Endothelial cell of umbilical vein (primary cell): ENCODE results near the gene TNFRSF11A. TPM values are rescaled to one million over a fixed set of nuclear protein-coding genes. Genes with fewer than 3 reads are reported as not detected.

Source experiments
- BruUV-seq: library from RNA; stranded (reverse); fragments of 400-500 nt; replicated peaks from 2 replicates; lab custom pipeline; 2021; lab: Mats Ljungman, UMichigan
- CTCF ChIA-PET: fragments of 300-600, 350-600 bp; sonication (Branson Sonifier 250); formaldehyde crosslinking; loops from one replicate; lab custom pipeline; 2021; ENCODE audit warnings: antibody characterized with exemption, inconsistent platforms; lab: Charles Lee
- POLR2A ChIA-PET: fragments of 300-600, 350-600 bp; sonication (Branson Sonifier 250); formaldehyde crosslinking; loops from one replicate; lab custom pipeline; 2021; ENCODE audit warnings: antibody characterized with exemption, inconsistent platforms; lab: Charles Lee
- DNase-seq: peaks from one replicate; pipeline ENCODE4 v3.0.0-alpha.2; 2011; ENCODE audit warnings: low read depth, low spot score
- FAIRE-seq: peaks from 2 replicates; lab custom pipeline; 2011; peaks lifted over from hg19 to GRCh38; lab: Jason Lieb, UNC
- H2AFZ ChIP-seq: 2 replicates; pipeline ENCODE4 v1.6.0; 2012; ENCODE audit warnings: low read depth, low read length, control low read depth, inconsistent platforms
- H3K27ac ChIP-seq: 2 replicates; pipeline ENCODE4 v1.5.1; 2011; ENCODE audit warnings: low read depth, mild to moderate bottlenecking, control low read depth, low read length, moderate library complexity; ENCODE audit not compliant: insufficient read depth
- H3K27me3 ChIP-seq, 2 experiments: 2 replicates each; pipeline versions ENCODE4 v1.6.0 to v1.6.1; 2011; ENCODE audit warnings: low read length in 2 of 2, mixed read lengths in 1 of 2; ENCODE audit not compliant: control insufficient read depth in 2 of 2, insufficient read depth in 2 of 2
- H3K36me3 ChIP-seq, 2 experiments: 2 replicates in 1 of 2; 3 replicates in 1 of 2; pipeline ENCODE4 v1.5.1; 2011; ENCODE audit warnings: low read length in 2 of 2, mild to moderate bottlenecking in 1 of 2, moderate library complexity in 1 of 2; ENCODE audit not compliant: control insufficient read depth in 2 of 2, insufficient read depth in 2 of 2; ENCODE audit errors: extremely low read depth in 1 of 2
- H3K4me1 ChIP-seq: 3 replicates; pipeline ENCODE4 v1.5.1; 2011; ENCODE audit warnings: mild to moderate bottlenecking, low read length; ENCODE audit not compliant: control insufficient read depth, insufficient read depth; ENCODE audit errors: extremely low read depth
- H3K4me2 ChIP-seq: 2 replicates; pipeline ENCODE4 v1.6.1; 2011; ENCODE audit warnings: low read length, control low read depth, mixed read lengths; ENCODE audit not compliant: insufficient read depth
- H3K4me3 ChIP-seq, 3 experiments: fragments of 200-600 bp in 1 of 3; sonication (generic), shearing (Covaris generic) in 1 of 3; replicated peaks in 1 of 3; 2 replicates each; pipeline ENCODE4 v1.5.1; 2011 to 2016; ENCODE audit warnings: control low read depth in 3 of 3, low read length in 3 of 3, mild to moderate bottlenecking in 2 of 3, inconsistent platforms in 1 of 3, low read depth in 1 of 3, moderate library complexity in 1 of 3; ENCODE audit not compliant: insufficient read depth in 1 of 3
- H3K79me2 ChIP-seq: 2 replicates; pipeline ENCODE4 v1.6.0; 2012; ENCODE audit warnings: low read length, inconsistent platforms; ENCODE audit not compliant: control insufficient read depth, insufficient read depth
- H3K9ac ChIP-seq: replicated peaks from 2 replicates; pipeline ENCODE3; 2011; ENCODE audit warnings: low read length, control low read depth; ENCODE audit not compliant: insufficient read depth; ENCODE audit errors: extremely low read depth
- H3K9me1 ChIP-seq: replicated peaks from 3 replicates; pipeline ENCODE4 v1.6.0; 2011; ENCODE audit warnings: mild to moderate bottlenecking, low read length; ENCODE audit not compliant: control insufficient read depth, insufficient read depth; ENCODE audit errors: extremely low read depth
- H3K9me3 ChIP-seq: replicated peaks from 2 replicates; pipeline ENCODE4 v1.5.1; 2012; ENCODE audit warnings: low read length, inconsistent platforms; ENCODE audit not compliant: control insufficient read depth, insufficient read depth
- H4K20me1 ChIP-seq: replicated peaks from 2 replicates; pipeline ENCODE3; 2011; ENCODE audit warnings: mild to moderate bottlenecking, low read length; ENCODE audit not compliant: control insufficient read depth, insufficient read depth; ENCODE audit errors: extremely low read depth
- EZH2 ChIP-seq: IDR thresholded peaks from 2 replicates; pipeline ENCODE4 v1.6.1; 2012; ENCODE audit warnings: borderline replicate concordance, low read depth, mild to moderate bottlenecking, moderate library complexity, low read length, inconsistent platforms; ENCODE audit not compliant: severe bottlenecking
- FOS ChIP-seq: IDR thresholded peaks from 2 replicates; pipeline ENCODE4 v1.6.1; 2011; ENCODE audit warnings: mild to moderate bottlenecking, low read length, moderate library complexity, borderline replicate concordance; ENCODE audit not compliant: insufficient read depth
- GATA2 ChIP-seq: IDR thresholded peaks from 2 replicates; pipeline ENCODE4 v1.7.0; 2011; ENCODE audit warnings: low read depth, mild to moderate bottlenecking, moderate library complexity, mixed read lengths, low read length; ENCODE audit not compliant: insufficient read length, insufficient read depth
- JUN ChIP-seq: IDR thresholded peaks from 2 replicates; pipeline ENCODE4 v1.6.1; 2011; ENCODE audit warnings: borderline replicate concordance, low read depth; ENCODE audit not compliant: insufficient read length, insufficient read depth
- MYC ChIP-seq: IDR thresholded peaks from one replicate; pipeline ENCODE4 v1.6.1; 2011; ENCODE audit warnings: mild to moderate bottlenecking, low read depth, low read length
- POLR2A ChIP-seq: IDR thresholded peaks from 2 replicates; pipeline ENCODE4 v1.6.1; 2012; ENCODE audit warnings: low read depth, mild to moderate bottlenecking, control low read depth, low read length
- POLR2AphosphoS5 ChIP-seq: IDR thresholded peaks from 2 replicates; pipeline ENCODE4 v1.6.1; 2012; ENCODE audit warnings: low read depth, mild to moderate bottlenecking, control low read depth, low read length, moderate library complexity; ENCODE audit not compliant: insufficient read depth
- dilution Hi-C: fragments of 300-500 bp; cut with MboI; formaldehyde crosslinking; loops from one replicate; pipeline ENCODE4 v1.15.0; 2019; ENCODE audit warnings: low sequenced_read_pairs; ENCODE audit not compliant: extremely low pct_ligation_motif_present
- intact Hi-C: fragments of 100-400 bp; cut with micrococcal nuclease; formaldehyde crosslinking; loops from one replicate; pipeline ENCODE4 v1.10.0; 2022
- polyA plus RNA-seq, 4 experiments: library from polyadenylated mRNA; depleted of rRNA in 3 of 4; stranded (reverse) in 3 of 4; unstranded in 1 of 4; fragments of >200 nt; gene quantifications; 2 replicates each; pipeline versions ENCODE4 v1.2.1 to v1.2.3, GENCODE V29; 2011 to 2012; ENCODE audit warnings: missing spikeins in 1 of 4
- total RNA-seq: library from RNA; stranded (reverse); gene quantifications from 2 replicates; pipeline ENCODE4 v1.2.3, GENCODE V29; 2021
- TF ChIP-seq, protein P1 (sequence below): IDR thresholded peaks from 2 replicates; pipeline ENCODE4 v1.6.1; 2011; ENCODE audit not compliant: insufficient read depth, insufficient read length
- TF ChIP-seq, protein P2 (sequence below), 2 donors: IDR thresholded peaks; 1 replicate in 1 of 2; 2 replicates in 1 of 2; pipeline ENCODE4 v1.5.1; 2011; ENCODE audit warnings: low read length in 2 of 2, mild to moderate bottlenecking in 2 of 2, moderate library complexity in 2 of 2, control low read depth in 1 of 2, inconsistent platforms in 1 of 2, low read depth in 1 of 2; ENCODE audit not compliant: insufficient read depth in 1 of 2; ENCODE audit errors: extremely low read depth in 1 of 2

Gene TNFRSF11A
- total and polyA plus RNA-seq, 2 donors (not counting 3 experiments of a cell fraction or from before 2014, with no cell fraction given), result 10.4 to 11.1 TPM

DNA sequence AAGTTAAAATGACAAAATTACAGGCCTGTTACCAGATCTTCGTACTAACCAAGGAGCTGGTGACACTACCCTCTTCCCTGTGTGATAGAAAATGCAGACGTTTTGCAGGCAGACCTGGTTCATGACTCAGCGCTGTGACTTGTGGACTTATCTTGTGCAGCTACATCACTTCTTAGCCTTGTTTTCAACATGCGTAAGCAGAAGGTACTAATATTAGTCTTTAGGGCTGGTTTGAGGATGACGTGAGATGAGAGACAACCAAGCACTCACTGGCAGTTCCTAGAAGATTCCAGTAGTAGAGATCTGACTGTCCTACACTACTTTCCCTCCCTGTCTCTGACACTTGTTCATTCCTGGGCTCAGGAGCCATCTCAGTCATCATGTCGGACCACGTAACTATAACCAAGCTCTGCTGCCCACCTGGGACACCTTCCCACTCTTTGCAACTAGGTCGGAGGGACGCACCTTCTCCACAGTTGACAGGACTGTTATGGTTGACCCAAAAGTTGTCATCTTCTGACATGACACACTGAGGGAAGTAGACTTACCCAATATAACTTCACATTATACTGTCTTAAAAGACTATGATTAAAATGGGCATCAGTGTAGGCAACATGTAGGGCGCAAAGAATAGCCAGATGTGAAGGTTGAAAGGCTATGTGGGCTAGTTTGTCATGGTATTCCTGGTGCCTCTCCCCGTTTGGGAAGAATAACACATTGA lies 64.8 kb downstream of the TNFRSF11A start:
- H4K20me1 ChIP-seq, result no peaks in the 10 kb centered on the region
- no peak for DNase-seq
- H3K9me3 ChIP-seq, result no peaks in the 10 kb centered on the region
- intact Hi-C loops (no loop called here), dilution Hi-C loops (no loop called here)
- H3K79me2 ChIP-seq, result no peaks in the 10 kb centered on the region
- no peak overlapping the region for H3K4me2 ChIP-seq
- H3K4me1 ChIP-seq, result no peaks in the 10 kb centered on the region
- no peak overlapping the region for H3K9ac ChIP-seq
- no peak overlapping the region for H2AFZ ChIP-seq
- no peak overlapping the region for H3K4me3 ChIP-seq
- H3K36me3 ChIP-seq, result peaks cover 0 to 4% of the 10 kb centered on the region in 2 experiments
- CTCF ChIA-PET, result interaction anchor here (1.6 kb wide), 1 partner anchor 11 kb away, joined by 4 read pairs; no protein-coding TSS in a partner anchor
- H3K27me3 ChIP-seq, result no peaks in the 10 kb centered on the region
- TF ChIP-seq EZH2 (no peak), POLR2AphosphoS5 (no peak), MYC (no peak), POLR2A (no peak), FOS (no peak), GATA2 (no peak), JUN (no peak)
- TF ChIP-seq, protein P1, sequence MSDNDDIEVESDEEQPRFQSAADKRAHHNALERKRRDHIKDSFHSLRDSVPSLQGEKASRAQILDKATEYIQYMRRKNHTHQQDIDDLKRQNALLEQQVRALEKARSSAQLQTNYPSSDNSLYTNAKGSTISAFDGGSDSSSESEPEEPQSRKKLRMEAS, result no peak
- TF ChIP-seq, protein P2, sequence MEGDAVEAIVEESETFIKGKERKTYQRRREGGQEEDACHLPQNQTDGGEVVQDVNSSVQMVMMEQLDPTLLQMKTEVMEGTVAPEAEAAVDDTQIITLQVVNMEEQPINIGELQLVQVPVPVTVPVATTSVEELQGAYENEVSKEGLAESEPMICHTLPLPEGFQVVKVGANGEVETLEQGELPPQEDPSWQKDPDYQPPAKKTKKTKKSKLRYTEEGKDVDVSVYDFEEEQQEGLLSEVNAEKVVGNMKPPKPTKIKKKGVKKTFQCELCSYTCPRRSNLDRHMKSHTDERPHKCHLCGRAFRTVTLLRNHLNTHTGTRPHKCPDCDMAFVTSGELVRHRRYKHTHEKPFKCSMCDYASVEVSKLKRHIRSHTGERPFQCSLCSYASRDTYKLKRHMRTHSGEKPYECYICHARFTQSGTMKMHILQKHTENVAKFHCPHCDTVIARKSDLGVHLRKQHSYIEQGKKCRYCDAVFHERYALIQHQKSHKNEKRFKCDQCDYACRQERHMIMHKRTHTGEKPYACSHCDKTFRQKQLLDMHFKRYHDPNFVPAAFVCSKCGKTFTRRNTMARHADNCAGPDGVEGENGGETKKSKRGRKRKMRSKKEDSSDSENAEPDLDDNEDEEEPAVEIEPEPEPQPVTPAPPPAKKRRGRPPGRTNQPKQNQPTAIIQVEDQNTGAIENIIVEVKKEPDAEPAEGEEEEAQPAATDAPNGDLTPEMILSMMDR (IDR thresholded peaks at IDR 0.05; ENCODE audit: extremely low read depth in 1 of 2, insufficient read depth in 1 of 2, low read depth in 1 of 2, low read length in 2 of 2), result no peak
- POLR2A ChIA-PET, result no interaction called here
- no peaks in the 10 kb centered on the region for H3K9me1 ChIP-seq
- H3K27ac ChIP-seq, result no peak overlapping the region
- no peak for FAIRE-seq
- BruUV-seq, result no TSS peak
